Measurements from ENCODE around the gene FAT3.

- TF ChIP-seq POLR2AphosphoS5 (IDR thresholded peaks at IDR 0.05; ENCODE audit: low read depth, low read length) (no peak), FOXP2 (optimal IDR thresholded peaks at IDR 0.05; ENCODE audit: borderline replicate concordance, extremely low read depth, extremely low read length, insufficient read depth) (no peak)
Observed at GRCh38 chr11:92264350-92264749, 39.7 kb downstream of the FAT3 start.

Measured in PFSK-1 (cell line).